OCI-LY3 (cell line): Measurements from ENCODE around the gene FEN1.

ENCODE experiments used
- EZH2phosphoT487 ChIP-seq: fragments of 200-600 bp; shearing (Covaris generic); IDR thresholded peaks from 2 replicates; pipeline ENCODE4 v1.6.1; 2018; ENCODE audit warnings: antibody characterized with exemption, mixed run types, low read depth
- TF ChIP-seq, protein P1 (sequence below): fragments of 200-600, 300-600 bp; sonication (generic); IDR thresholded peaks from 2 replicates; pipeline ENCODE4 v1.5.1; 2014; ENCODE audit warnings: antibody characterized with exemption, low read length, low read depth

DNA sequence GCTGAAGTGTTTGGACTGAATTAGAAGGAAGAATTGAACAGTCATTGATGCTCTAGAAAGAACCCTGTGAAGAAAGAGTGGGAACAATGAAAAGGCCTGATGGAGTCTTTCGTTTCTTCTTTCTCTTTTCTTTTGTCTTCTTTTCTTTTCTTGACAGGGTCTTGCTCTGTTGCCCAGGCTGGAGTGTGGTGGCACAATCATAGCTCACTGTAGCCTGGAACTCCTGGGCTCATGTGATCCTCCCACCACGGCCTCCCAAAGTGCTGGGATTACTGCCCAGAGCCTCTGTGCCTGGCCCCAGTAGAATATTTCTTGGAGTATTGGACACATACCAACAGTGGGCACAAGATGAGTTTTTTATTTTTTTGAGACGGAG lies 1.1 kb downstream of the FEN1 start:
- TF ChIP-seq, protein P1, sequence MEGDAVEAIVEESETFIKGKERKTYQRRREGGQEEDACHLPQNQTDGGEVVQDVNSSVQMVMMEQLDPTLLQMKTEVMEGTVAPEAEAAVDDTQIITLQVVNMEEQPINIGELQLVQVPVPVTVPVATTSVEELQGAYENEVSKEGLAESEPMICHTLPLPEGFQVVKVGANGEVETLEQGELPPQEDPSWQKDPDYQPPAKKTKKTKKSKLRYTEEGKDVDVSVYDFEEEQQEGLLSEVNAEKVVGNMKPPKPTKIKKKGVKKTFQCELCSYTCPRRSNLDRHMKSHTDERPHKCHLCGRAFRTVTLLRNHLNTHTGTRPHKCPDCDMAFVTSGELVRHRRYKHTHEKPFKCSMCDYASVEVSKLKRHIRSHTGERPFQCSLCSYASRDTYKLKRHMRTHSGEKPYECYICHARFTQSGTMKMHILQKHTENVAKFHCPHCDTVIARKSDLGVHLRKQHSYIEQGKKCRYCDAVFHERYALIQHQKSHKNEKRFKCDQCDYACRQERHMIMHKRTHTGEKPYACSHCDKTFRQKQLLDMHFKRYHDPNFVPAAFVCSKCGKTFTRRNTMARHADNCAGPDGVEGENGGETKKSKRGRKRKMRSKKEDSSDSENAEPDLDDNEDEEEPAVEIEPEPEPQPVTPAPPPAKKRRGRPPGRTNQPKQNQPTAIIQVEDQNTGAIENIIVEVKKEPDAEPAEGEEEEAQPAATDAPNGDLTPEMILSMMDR: no peak
- TF ChIP-seq EZH2phosphoT487: no peak
